Rectal smooth muscle tissue (tissue), 1 donor: ENCODE data around the gene RASGEF1C.

Experiments used
- H3K27ac ChIP-seq: one replicate; pipeline ENCODE4 v1.7.0; 2013; ENCODE audit warnings: low read depth, low read length, inconsistent platforms
- H3K27me3 ChIP-seq: one replicate; pipeline ENCODE4 v1.7.0; 2013; ENCODE audit warnings: low read length; ENCODE audit not compliant: control insufficient read depth, insufficient read depth
- H3K36me3 ChIP-seq: one replicate; pipeline ENCODE4 v1.7.0; 2013; ENCODE audit warnings: low read length; ENCODE audit not compliant: control insufficient read depth, insufficient read depth
- H3K4me1 ChIP-seq: one replicate; pipeline ENCODE4 v1.7.0; 2013; ENCODE audit warnings: low read length; ENCODE audit not compliant: control insufficient read depth, insufficient read depth
- H3K4me3 ChIP-seq: one replicate; pipeline ENCODE4 v1.7.0; 2013; ENCODE audit warnings: low read length
- H3K9ac ChIP-seq: one replicate; pipeline ENCODE4 v1.7.0; 2013; ENCODE audit warnings: low read length

The RASGEF1C gene

GRCh38 chr5:180193749-180194375, 15.1 kb downstream of the RASGEF1C start:
- H3K27me3 ChIP-seq = no peaks in the 10 kb centered on the region
- H3K4me1 ChIP-seq = no peaks in the 10 kb centered on the region
- no peaks in the 10 kb centered on the region for H3K36me3 ChIP-seq
- H3K27ac ChIP-seq = no peak overlapping the region
- H3K9ac ChIP-seq = no peak overlapping the region
- no peak overlapping the region for H3K4me3 ChIP-seq

GRCh38 chr5:180191716-180192115, 17.3 kb downstream of the RASGEF1C start:
- Histone ChIP-seq H3K36me3 (no peaks in the 10 kb centered on the region), H3K9ac (no peak overlapping the region), H3K4me3 (no peak overlapping the region), H3K27me3 (no peaks in the 10 kb centered on the region), H3K27ac (no peak overlapping the region), H3K4me1 (no peaks in the 10 kb centered on the region)

GRCh38 chr5:180187767-180188166, 21.2 kb downstream of the RASGEF1C start:
- no peak overlapping the region for H3K9ac ChIP-seq
- H3K27ac ChIP-seq = no peak overlapping the region
- H3K36me3 ChIP-seq = no peaks in the 10 kb centered on the region
- no peaks in the 10 kb centered on the region for H3K27me3 ChIP-seq
- H3K4me3 ChIP-seq = no peak overlapping the region
- H3K4me1 ChIP-seq = no peaks in the 10 kb centered on the region

GRCh38 chr5:180180846-180181245, 28.2 kb downstream of the RASGEF1C start:
- Histone ChIP-seq H3K27me3 (no peaks in the 10 kb centered on the region), H3K4me3 (no peak overlapping the region), H3K4me1 (no peaks in the 10 kb centered on the region), H3K9ac (no peak overlapping the region), H3K36me3 (no peaks in the 10 kb centered on the region), H3K27ac (no peak overlapping the region)

DNA sequence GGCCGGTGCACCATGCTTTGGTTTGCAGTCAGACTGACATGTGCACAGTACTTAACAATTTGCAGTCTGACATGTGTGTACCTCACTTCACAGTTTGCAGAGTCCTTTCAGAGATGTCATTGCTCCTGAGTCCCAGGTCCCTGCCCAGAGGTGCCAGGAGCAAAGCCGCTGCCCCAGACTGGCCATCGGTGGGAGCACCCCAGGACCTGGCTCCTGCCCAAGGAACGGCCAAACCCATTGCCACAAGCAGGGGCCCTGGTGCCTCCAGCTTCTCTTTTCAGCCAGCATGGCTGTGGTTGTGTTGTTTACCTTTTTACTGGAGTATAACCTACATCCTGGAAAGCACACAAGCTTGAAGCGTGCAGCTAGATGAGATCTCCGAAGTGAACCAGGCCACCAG, 28.6 kb downstream of the RASGEF1C start:
- Histone ChIP-seq H3K4me1 (no peaks in the 10 kb centered on the region), H3K9ac (no peak overlapping the region), H3K4me3 (no peak overlapping the region), H3K27me3 (no peaks in the 10 kb centered on the region), H3K36me3 (no peaks in the 10 kb centered on the region), H3K27ac (no peak overlapping the region)

- Histone ChIP-seq H3K4me3 (no peak overlapping the region), H3K36me3 (no peaks in the 10 kb centered on the region), H3K4me1 (no peaks in the 10 kb centered on the region), H3K27me3 (no peaks in the 10 kb centered on the region), H3K27ac (no peak overlapping the region), H3K9ac (no peak overlapping the region)
Measured at GRCh38 chr5:180179442-180180420, 29.3 kb downstream of the RASGEF1C start.

GRCh38 chr5:180178531-180179441, 30.2 kb downstream of the RASGEF1C start:
- no peaks in the 10 kb centered on the region for H3K36me3 ChIP-seq
- no peaks in the 10 kb centered on the region for H3K4me1 ChIP-seq
- no peak overlapping the region for H3K27ac ChIP-seq
- no peaks in the 10 kb centered on the region for H3K27me3 ChIP-seq
- H3K4me3 ChIP-seq = no peak overlapping the region
- no peak overlapping the region for H3K9ac ChIP-seq

DNA sequence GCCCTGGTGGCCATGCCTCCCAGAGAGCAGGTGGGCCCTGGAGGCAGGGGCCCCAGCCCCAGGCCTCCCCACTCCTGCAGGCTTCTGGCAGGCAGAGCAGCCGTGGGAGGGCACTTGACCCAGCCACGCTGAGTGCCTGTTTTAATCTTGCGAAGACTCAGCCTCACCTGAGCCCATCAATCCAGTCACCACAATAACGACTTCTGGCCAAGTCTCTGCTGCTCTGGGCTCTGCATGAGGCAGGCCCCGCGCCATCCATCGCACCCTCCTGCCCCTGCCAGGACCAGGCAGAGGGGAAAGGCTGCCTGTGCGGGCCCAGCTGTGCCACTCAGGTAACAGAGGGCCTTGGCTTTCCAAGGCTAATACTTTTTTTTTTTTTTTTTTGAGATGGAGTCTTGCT, 32.8 kb downstream of the RASGEF1C start:
- no peaks in the 10 kb centered on the region for H3K4me1 ChIP-seq
- no peaks in the 10 kb centered on the region for H3K27me3 ChIP-seq
- no peak overlapping the region for H3K4me3 ChIP-seq
- H3K27ac ChIP-seq = no peak overlapping the region
- H3K9ac ChIP-seq = no peak overlapping the region
- H3K36me3 ChIP-seq = no peaks in the 10 kb centered on the region

- Histone ChIP-seq H3K36me3 (no peaks in the 10 kb centered on the region), H3K27ac (no peak overlapping the region), H3K4me1 (no peaks in the 10 kb centered on the region), H3K9ac (no peak overlapping the region), H3K4me3 (no peak overlapping the region), H3K27me3 (no peaks in the 10 kb centered on the region)
Measured at GRCh38 chr5:180175015-180175431, 34.0 kb downstream of the RASGEF1C start.

DNA sequence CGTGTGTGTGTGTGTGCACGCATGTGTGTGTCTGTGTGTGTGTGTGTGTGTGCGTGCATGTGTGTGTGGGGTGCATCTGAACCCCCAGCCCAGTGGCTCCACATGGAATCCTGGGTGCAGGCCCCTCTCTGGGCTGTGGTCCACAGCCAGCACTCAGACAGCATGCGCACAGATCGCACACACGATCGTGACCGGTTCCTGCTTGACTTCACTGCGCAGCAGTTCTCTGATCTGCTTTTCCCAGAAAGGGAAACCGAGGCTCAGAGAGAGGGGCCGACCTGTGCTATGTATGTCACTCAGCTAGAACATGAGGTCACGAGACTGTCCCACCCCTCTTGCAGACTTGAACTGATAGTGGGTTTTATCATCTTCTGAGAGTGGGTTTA, 34.4 kb downstream of the RASGEF1C start:
- no peaks in the 10 kb centered on the region for H3K27me3 ChIP-seq
- no peak overlapping the region for H3K4me3 ChIP-seq
- no peak overlapping the region for H3K9ac ChIP-seq
- no peaks in the 10 kb centered on the region for H3K4me1 ChIP-seq
- H3K36me3 ChIP-seq = no peaks in the 10 kb centered on the region
- H3K27ac ChIP-seq = no peak overlapping the region

DNA sequence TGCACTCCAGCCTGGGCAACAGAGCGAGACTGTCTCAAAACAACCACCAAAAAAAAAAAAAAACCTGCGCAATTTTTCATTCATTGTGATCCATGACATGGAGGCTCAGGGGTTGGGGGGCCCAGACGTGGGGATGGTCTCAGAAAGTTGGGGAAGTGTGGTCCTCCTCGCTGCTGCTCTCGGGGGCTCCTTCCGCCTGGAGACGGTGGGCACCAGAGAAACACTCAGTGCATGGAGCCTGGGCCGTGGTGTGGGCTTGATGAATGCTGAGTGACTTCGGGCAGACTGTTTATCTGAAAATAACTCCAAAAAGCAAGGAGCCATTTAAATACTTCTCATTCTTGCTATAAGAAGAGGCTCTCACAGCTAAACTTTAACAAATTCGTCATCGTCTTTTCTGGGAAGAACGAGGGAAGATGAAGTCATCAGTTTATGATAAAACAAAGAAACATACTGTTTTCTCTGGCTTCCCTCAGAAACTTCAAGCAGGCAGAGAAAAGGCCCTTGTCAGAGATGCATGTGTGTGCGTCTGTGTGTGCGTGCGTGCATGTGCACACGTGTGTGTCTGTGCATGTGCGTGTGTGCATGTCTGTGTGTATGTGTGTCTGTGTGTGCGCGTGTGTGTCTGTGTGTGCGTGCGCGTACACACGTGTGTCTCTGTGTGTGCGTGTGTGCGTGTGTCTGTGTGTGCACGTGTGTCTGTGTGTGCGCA, 35.0 kb downstream of the RASGEF1C start:
- H3K4me3 ChIP-seq = no peak overlapping the region
- no peaks in the 10 kb centered on the region for H3K4me1 ChIP-seq
- peak overlapping the region; percentile 32 for H3K27ac ChIP-seq
- H3K27me3 ChIP-seq = no peaks in the 10 kb centered on the region
- H3K9ac ChIP-seq = no peak overlapping the region
- no peaks in the 10 kb centered on the region for H3K36me3 ChIP-seq

- Histone ChIP-seq H3K36me3 (no peaks in the 10 kb centered on the region), H3K4me1 (no peaks in the 10 kb centered on the region), H3K27me3 (no peaks in the 10 kb centered on the region), H3K27ac (peak overlapping the region; percentile 7), H3K4me3 (no peak overlapping the region), H3K9ac (no peak overlapping the region)
Measured at GRCh38 chr5:180173198-180173544, 35.8 kb downstream of the RASGEF1C start.
